ENCODE data around the gene HKDC1. TPM values are rescaled to one million over a fixed set of nuclear protein-coding genes. Genes with fewer than 3 reads are reported as not detected.
A peak's percentile ranks its signal among the peaks of the same experiment; 100 is the strongest.

Gene HKDC1
- total RNA-seq, 2 experiments from 2014 or later: not detected

DNA sequence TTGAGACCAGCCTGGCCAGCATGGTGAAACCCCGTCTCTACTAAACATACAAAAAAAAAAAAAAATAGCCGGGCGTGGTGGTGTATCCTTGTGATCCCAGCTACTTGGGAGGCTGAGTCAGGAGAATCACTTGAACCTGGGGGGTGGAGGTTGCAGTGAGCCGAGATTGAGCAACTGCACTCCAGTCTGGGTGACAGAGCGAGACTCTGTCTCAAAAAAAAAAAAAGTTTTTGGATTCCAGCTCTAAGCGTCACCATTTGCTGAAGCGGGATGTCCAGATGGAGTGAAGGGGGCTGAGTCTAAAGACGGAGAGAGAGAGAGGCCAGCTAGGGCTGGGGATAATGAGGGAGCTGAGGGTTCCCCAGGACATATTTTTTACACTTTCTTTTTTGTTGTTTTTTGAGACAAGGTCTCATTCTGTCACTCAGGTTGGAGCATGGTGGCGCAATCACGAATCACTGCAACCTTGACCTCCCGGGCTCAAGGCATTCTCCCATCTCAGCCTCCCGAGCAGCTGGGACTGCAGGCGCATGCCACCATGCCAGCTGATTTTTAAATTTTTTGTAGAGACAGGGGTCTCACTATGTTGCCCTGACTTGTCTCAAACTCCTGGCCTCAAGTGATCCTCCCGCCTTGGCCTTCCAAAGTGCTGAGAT lies 48.8 kb downstream of the HKDC1 start:
- Histone ChIP-seq H3K9me2 (ENCODE audit: insufficient read depth, low read length) (no peaks in the 10 kb centered on the region), H3K4me2 (ENCODE audit: low read length) (no peak overlapping the region), H3K36me3 (ENCODE audit: insufficient read depth, low read length) (no peaks in the 10 kb centered on the region), H3K4me3 (ENCODE audit: low read depth, low read length, poor library complexity, severe bottlenecking) (no peak overlapping the region), H2AFZ (ENCODE audit: low read length) (no peak overlapping the region), H3K27ac (ENCODE audit: low read depth, low read length, poor library complexity, severe bottlenecking) (no peak overlapping the region), H3K9me3 (ENCODE audit: low read length) (no peaks in the 10 kb centered on the region), H4K20me1 (ENCODE audit: insufficient read depth, low read length) (no peaks in the 10 kb centered on the region), H3K4me1 (ENCODE audit: insufficient read depth, low read length, poor library complexity, severe bottlenecking) (peaks cover 7% of the 10 kb centered on the region), H3K79me2 (ENCODE audit: insufficient read depth, low read depth, low read length) (no peaks in the 10 kb centered on the region)
- no peak for TF ChIP-seq EZH2phosphoT487 (IDR thresholded peaks at IDR 0.05; ENCODE audit: borderline replicate concordance, low read depth, low read length)
- intact Hi-C loops (cut with micrococcal nuclease; ENCODE audit: unreplicated experiment): no loop called here
- BruUV-seq (replicated peaks): no TSS peak
- no peak for DNase-seq (ENCODE audit: low spot score)
- CTCF ChIA-PET (ENCODE audit: unreplicated experiment): no interaction called here
- POLR2A ChIA-PET: interaction anchor here (0.6 kb wide), 1 partner anchor 21 kb away, joined by 5 read pairs; no protein-coding TSS in a partner anchor

DNA sequence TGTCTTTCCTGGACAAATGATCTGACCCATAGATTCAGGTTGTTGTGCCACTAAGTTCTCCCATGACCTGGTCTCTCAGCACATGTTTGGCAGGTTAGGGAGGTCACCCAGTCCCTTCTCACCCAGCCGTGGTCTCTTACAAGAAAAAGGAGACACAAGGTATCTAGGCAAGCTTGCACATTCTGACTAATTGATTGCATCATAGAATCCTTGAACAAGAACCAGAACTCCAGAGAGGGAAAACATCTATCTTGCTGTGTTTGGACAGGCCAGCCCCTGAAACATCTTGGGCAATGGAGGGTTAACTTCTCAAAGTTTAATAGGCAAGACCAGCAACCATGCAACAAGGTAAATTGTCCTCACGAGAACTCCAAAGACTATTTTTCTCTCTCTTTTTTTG lies 49.6 kb downstream of the HKDC1 start:
- no TSS peak for BruUV-seq (replicated peaks)

DNA sequence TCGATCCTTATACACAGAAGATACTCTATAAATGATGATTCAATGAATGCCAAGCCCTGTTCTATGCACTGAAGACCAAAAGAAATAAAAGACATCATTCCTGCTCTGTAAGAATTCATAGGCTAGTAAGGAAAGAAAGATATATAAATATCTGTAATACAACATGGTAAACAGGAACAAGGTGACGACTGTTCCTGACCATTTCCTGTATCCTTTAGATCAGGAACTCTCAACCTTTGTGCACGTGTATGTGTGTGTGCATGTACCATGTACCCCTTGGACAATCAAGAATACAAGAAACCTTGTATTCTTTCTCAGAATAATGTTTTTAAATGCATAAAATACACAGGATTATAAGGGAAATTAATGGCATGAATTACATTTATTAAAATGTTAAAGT lies 50.9 kb downstream of the HKDC1 start:
- H3K4me1 ChIP-seq (ENCODE audit: insufficient read depth, low read length, poor library complexity, severe bottlenecking): peaks cover 7% of the 10 kb centered on the region
- BruUV-seq (replicated peaks): no TSS peak
- POLR2A ChIA-PET: no interaction called here

More for the DNA sequence above, 49.6 kb downstream of the HKDC1 start:
- H2AFZ ChIP-seq (ENCODE audit: low read length): no peak overlapping the region
- TF ChIP-seq, protein P1, sequence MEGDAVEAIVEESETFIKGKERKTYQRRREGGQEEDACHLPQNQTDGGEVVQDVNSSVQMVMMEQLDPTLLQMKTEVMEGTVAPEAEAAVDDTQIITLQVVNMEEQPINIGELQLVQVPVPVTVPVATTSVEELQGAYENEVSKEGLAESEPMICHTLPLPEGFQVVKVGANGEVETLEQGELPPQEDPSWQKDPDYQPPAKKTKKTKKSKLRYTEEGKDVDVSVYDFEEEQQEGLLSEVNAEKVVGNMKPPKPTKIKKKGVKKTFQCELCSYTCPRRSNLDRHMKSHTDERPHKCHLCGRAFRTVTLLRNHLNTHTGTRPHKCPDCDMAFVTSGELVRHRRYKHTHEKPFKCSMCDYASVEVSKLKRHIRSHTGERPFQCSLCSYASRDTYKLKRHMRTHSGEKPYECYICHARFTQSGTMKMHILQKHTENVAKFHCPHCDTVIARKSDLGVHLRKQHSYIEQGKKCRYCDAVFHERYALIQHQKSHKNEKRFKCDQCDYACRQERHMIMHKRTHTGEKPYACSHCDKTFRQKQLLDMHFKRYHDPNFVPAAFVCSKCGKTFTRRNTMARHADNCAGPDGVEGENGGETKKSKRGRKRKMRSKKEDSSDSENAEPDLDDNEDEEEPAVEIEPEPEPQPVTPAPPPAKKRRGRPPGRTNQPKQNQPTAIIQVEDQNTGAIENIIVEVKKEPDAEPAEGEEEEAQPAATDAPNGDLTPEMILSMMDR (conservative IDR thresholded peaks at IDR 0.05; ENCODE audit: low read length): no peak
- no peak for TF ChIP-seq EZH2phosphoT487 (IDR thresholded peaks at IDR 0.05; ENCODE audit: borderline replicate concordance, low read depth, low read length)
- no peak overlapping the region for H3K4me3 ChIP-seq (ENCODE audit: low read depth, low read length, poor library complexity, severe bottlenecking)
- intact Hi-C loops (cut with micrococcal nuclease; ENCODE audit: unreplicated experiment): no loop called here
- H3K79me2 ChIP-seq (ENCODE audit: insufficient read depth, low read depth, low read length): no peaks in the 10 kb centered on the region
- H3K27ac ChIP-seq (ENCODE audit: low read depth, low read length, poor library complexity, severe bottlenecking): no peak overlapping the region
- H3K36me3 ChIP-seq (ENCODE audit: insufficient read depth, low read length): no peaks in the 10 kb centered on the region
- no peak overlapping the region for H3K4me2 ChIP-seq (ENCODE audit: low read length)
- CTCF ChIA-PET (ENCODE audit: unreplicated experiment): no interaction called here
- H3K9me2 ChIP-seq (ENCODE audit: insufficient read depth, low read length): no peaks in the 10 kb centered on the region
- peaks cover 7% of the 10 kb centered on the region for H3K4me1 ChIP-seq (ENCODE audit: insufficient read depth, low read length, poor library complexity, severe bottlenecking)
- no peaks in the 10 kb centered on the region for H3K9me3 ChIP-seq (ENCODE audit: low read length)
- DNase-seq (ENCODE audit: low spot score): no peak
- H4K20me1 ChIP-seq (ENCODE audit: insufficient read depth, low read length): no peaks in the 10 kb centered on the region
- POLR2A ChIA-PET: no interaction called here

More for the DNA sequence above, 50.9 kb downstream of the HKDC1 start:
- Histone ChIP-seq H3K79me2 (ENCODE audit: insufficient read depth, low read depth, low read length) (no peaks in the 10 kb centered on the region), H2AFZ (ENCODE audit: low read length) (peak overlapping the region; percentile 78; the same call in 1 of the 2 replicates), H3K36me3 (ENCODE audit: insufficient read depth, low read length) (no peaks in the 10 kb centered on the region), H3K9me3 (ENCODE audit: low read length) (no peaks in the 10 kb centered on the region), H3K4me2 (ENCODE audit: low read length) (no peak overlapping the region), H3K9me2 (ENCODE audit: insufficient read depth, low read length) (no peaks in the 10 kb centered on the region), H3K27ac (ENCODE audit: low read depth, low read length, poor library complexity, severe bottlenecking) (no peak overlapping the region), H4K20me1 (ENCODE audit: insufficient read depth, low read length) (no peaks in the 10 kb centered on the region), H3K4me3 (ENCODE audit: low read depth, low read length, poor library complexity, severe bottlenecking) (no peak overlapping the region)
- no peak for DNase-seq (ENCODE audit: low spot score)
- intact Hi-C loops (cut with micrococcal nuclease; ENCODE audit: unreplicated experiment): no loop called here
- CTCF ChIA-PET (ENCODE audit: unreplicated experiment): no interaction called here
- TF ChIP-seq, protein P1 (conservative IDR thresholded peaks at IDR 0.05; ENCODE audit: low read length): no peak
- no peak for TF ChIP-seq EZH2phosphoT487 (IDR thresholded peaks at IDR 0.05; ENCODE audit: borderline replicate concordance, low read depth, low read length)
